GM21576 (cell line): ENCODE measurements around the gene GAST.
"Not testable (repeated sequence)": the region's sequence is repeated elsewhere in the genome, so short reads cannot be mapped to it uniquely, and the experiment has no call there.

Experiments used
- ATAC-seq: cut with Tn5 transposase; IDR thresholded peaks from one replicate; pipeline ENCODE4 v1.9.1; 2021; ENCODE audit warnings: mild to moderate bottlenecking, moderate library complexity; ENCODE audit not compliant: unreplicated experiment

The GAST gene, protein sequence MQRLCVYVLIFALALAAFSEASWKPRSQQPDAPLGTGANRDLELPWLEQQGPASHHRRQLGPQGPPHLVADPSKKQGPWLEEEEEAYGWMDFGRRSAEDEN

DNA sequence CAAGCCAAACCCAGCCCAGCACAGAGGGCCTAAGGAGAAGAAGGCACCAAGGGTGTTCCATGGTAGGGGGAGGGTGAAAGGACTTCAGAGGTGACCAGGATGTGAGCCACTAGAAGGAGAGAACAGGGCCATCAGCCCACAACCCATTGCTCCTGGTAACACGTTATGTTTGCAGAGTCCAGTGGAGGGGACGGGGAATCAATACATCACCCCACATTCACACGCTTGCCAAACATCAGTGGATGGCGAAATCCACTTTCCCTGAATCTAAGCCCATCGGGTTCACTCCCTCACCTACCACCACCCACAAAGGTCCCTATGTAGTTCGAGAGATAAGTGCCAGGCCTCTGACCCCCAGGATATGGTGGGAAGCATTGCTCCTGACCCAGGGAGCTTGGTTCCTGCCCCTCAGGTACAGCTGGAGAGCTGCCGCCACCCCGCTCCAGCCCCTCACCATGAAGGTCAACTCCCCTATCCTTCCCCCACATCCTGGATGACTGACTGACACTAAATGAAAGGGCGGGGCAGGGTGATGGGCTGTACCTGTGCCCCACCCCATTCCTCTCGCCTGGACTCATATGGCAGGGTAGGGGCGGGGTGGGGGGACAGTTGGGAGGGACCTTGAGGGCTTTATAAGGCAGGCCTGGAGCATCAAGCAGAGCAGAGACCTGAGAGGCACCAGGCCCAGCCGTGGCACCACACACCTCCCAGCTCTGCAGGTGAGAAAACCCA, at the start of gene GAST:
TSS of gene GAST (plus strand) at position 663 of the 732 bp plus-strand sequence. CDS start 3,106 bp downstream, outside the sequence.
- no peak for ATAC-seq

DNA sequence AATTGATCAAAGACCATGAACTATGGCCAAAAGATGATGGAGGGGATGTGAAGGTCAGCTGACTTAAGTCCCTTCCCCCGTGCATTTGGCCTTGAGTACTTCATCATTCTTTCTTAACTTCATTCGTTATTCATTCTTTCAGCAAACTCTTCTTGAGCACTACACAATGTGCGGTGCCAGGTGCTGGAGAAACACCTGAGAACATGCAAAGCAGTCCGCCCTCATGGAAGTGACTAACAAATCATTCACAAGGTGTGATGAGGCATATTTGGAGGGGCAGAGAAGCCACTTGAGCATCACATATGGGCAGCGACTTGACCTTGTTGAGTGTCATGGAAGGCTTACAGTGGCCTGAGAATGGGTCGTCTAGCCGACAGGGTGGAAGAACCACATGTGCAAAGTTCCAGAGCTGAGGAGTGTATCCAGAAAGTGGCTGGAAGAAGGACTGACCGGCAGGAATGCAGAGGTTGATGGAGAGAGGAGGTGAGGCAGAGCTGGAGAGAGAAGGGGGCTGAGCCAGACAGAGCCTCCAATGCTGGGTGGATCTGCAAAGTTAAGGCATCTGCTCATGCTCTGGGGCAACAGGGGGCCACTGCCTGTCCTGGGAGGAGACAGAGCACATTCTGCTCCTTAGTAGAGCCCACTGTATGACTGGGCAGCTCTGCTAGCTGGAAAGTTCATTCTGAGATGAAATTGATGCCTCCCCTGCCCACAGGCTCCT, 48.5 kb upstream of the GAST start:
- no peak for ATAC-seq

DNA sequence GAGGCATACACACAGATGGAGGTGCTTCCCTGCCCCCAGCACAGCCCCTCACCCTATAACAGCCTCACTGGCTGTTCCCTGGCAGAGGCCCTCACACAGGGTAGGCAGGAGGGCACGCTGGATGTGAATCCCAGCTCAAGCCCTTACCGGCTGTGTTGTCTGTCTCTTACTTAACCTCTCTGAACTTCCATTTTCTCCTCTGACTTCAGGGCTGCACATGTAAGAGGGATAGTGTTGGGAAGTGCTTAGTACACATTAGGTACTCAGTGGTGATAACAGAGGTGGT, 48.0 kb upstream of the GAST start:
- no peak for ATAC-seq

DNA sequence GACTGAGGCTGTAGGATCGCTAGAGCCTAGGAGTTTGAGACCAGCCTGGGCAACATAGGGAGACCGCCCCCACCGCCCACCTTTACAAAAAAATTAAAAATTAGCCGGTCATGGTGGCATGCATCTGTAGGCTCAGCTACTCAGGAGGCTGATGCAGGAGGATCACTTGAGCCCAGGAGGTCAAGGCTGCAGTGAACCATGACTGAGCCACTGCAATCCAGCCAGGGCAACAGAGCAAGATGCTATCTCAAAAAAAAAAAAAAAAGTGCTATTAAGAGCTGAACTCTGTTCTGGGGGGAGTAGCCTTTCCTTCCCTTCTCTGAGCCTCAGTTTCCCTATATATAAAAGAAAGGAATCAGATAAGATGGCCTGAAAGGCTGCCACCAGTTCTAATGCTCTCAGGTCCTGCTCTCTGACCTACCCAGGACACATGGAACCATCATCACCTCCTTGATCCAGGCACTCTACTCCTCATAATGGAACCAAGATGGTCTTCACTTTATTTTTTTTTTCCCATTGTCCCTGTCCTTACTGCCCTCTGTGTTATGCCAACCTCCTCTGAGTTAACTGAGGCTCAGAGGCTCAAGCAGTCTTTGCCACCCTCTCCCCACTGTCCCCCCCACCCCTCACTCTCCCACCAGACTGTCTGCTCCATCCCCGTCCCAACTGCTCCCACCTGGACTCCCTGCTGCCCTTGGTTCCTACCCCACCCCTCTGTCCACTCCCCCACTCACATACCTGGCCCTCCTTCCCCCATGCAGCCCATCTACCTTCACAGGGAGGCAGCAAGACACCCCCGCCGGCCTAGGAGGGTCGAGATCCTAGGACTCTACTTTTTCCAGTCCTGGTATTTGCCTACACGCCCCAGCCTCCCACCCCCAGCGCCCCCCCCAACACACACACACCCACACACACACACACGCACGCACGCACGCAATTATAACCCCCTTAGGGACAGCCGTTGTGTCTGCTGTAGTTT, 47.3 kb upstream of the GAST start:
- ATAC-seq: no peak

DNA sequence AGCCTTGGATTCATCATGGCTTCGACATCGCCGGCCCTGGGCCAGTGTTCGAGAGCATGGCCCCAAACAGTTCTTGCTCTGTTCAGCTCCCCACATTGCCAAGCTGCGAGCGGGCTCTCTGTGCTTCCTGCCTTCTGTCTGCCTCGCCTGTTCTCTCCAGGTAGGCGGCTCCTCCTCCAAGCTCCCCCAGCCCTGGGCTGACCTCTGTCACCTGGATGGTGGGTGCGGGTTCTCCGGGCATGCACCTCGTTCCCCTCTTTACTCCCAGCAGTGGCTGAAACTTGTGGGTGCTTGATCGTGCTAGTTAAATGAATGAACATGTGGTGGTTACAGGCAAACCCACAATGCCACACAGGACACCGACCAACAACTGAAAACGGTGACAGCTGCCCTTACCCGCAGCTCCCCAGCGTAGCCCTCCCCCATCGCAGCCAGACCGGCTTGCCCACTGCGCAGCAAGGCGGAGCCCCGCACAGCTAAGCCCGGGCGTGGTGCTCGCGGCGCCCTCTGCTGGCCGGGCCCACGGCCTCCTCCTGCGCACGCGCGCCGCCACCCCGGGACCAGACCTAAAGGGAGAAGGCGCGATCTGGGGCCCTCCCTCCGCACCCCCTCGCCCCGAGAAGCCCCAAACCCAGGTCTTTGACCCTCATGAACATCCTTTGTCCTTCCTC, 46.4 kb upstream of the GAST start:
- peak; percentile 64 for ATAC-seq

DNA sequence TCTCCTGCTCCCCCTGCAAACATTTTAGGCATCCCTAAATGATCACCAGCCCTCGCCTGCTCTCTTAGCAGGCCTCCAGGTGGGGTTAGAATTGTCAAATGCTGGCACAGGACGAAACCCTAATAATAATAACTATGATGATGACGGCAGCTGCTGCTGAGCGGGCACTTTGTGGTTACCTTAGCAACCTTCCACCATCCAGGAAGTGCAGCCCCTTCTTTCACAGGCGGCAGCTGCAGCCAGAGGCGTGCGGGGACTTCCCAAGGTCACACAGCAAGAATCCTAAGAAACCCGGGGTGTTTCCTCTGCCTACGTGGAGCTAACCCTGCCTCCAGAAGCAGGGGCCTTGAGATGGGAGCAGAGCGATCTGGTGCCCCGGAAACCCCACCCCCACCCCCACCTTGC, 45.9 kb upstream of the GAST start:
- peak; percentile 34 for ATAC-seq

DNA sequence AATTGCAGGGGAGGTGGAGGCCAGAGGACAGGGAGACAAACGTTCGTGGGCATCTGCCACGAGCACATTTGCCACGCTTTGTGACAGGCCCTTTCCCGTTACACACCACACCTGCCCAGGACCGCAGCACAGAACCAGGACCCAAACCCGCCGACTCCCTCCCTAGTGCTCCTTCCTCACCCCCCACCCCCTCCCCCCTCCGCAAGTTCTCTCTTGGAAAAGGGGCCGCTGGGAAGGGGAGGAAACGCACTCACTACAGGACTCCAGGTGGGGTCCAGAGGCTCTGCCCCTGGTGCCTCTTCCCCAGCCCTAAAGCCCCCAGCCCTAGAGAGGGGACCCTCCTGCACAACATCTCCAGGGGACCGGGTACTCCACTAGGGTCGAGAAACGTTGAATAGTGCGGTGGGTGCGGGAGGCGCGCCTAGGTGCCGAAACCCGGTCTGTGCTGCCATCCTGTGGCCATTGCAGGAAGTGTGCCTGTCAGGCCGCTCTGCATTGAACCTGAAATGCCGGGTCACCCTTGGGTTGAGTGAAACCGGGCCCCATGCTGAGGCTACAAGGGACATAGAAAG, 45.3 kb upstream of the GAST start:
- peak; percentile 46 for ATAC-seq

DNA sequence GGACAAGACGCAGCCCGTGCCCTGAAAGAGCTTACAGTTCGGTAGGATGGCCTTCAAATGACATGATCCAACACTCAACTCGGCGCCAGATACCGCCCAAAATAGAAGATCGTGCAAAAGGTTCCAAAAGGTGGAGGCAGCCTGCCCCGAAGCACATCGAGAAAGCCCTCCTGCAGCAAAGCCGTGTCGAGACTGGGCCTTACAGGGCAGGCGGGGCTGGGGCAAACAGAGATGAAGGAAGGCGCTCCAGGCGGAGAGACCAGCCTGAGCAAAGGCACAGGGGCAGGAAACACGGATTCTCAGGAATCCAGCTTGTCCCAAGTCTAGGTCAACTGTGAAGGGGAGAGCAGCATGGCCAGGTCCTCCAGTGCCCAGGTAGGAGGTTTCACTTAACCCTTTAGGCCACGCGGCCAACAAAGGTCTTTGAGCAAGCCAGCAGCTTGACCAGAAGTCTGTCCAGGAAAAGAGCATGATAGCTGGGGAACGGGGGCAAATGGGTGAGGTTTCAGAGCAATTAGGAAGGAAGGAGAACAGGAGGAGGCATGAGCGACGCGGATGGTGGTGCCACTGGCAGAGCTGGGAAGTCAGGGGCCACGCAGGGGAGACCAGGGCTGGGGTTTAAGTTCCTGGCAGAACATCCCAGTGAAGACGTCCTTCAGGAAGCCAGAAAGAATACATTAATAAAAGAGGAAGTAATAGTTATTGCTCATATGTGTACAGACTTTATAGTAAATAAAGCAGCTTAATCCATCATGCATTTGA, 44.7 kb upstream of the GAST start:
- no peak for ATAC-seq

DNA sequence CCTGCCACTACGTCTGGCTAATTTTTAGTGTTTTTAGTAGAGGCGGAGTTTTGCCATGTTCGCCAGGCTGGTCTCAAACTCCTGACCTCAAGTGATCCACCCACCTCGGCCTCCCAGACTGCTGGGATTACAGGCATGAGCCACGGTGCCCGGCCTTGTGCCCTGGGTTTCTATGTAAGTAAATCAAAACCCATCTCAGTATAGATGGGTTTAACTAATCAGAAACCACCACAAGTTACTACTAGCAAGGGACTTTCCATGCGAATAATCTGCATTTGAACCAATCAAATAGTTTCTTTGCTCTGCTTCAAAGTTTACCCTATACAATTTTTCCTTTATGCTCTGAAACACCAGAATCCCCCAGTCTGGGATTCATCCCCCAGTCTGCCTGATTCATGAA, 40.0 kb upstream of the GAST start:
- ATAC-seq: no peak

DNA sequence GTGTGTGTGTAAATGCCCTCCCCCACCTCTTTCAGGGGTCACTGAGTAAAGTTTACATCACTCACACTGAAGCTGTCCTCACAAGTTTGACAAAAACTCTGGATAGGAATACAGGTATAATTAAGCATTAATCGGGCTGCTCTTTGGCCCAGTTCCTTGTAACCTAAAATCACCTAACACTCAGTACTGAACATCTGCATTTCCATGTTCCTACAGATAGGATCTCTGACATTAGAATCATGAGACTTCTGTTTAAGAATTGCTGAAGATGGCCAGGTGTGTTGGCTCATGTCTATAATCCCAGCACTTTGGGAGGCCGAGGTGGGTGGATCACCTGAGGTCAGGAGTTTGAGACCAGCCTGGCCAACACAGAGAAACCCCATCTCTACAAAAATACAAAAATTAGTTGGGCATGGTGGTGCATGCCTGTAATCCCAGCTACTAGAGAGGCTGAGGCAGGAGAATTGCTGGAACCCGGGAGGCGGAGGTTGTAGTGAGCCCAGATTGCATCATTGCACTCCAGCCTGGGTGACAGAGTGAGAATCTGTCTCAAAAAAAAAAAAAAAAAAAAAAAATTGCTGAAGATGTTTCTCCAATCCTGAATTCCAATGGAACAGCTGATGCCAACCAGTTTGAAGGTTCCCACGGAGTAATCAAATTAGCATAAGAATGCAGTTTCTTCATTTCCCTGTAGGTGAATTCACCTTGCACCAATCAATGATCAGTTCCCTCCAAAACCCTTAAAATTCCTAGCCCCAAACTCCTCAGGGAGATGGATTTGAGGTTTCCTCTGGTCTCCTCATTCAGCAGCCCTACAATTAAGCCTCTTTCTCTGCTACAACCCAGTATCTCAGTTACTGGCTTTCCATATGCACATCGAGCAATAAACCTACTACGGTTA, 36.7 kb upstream of the GAST start:
- ATAC-seq: not testable (repeated sequence)

DNA sequence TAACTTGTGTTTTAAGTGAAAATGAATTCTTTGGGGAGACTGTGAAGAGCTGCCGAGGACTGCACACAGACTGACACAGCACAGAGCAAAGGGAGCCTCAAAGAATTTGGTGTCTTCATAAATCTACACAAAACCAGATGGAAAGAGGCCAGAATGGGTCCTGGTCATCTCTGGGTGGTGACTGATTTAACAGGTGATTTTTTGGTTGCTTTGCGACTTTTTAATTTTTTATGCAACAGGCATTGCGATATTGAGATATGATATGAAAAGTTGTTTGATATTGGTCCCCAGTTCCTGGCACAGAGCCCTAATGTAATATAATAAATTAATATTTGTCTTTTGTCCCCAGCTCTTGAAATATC, 36.1 kb upstream of the GAST start:
- no peak for ATAC-seq

DNA sequence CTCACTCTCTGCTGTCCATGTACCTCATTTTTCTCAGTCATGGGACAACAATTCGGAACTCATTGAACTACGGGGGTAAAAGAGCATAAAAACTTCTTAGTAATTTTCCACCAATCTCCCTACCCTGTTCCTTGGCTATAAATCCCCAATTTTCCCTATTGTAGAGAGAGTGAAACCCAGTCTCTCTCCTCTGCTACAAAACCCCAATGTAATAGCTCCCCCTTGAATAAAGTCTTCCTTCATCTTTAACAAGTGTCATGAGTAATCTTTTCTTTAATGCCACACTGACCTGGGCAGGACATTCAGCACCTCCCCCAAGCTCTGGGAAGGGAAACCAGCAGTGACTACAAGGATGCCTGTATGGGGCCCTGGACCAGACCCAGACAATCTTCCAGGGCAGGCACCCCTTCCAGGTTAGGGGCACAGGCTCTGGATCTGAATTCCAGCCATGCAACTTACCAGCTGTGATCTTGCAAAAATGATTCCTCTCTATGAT, 33.7 kb upstream of the GAST start:
- ATAC-seq: no peak

DNA sequence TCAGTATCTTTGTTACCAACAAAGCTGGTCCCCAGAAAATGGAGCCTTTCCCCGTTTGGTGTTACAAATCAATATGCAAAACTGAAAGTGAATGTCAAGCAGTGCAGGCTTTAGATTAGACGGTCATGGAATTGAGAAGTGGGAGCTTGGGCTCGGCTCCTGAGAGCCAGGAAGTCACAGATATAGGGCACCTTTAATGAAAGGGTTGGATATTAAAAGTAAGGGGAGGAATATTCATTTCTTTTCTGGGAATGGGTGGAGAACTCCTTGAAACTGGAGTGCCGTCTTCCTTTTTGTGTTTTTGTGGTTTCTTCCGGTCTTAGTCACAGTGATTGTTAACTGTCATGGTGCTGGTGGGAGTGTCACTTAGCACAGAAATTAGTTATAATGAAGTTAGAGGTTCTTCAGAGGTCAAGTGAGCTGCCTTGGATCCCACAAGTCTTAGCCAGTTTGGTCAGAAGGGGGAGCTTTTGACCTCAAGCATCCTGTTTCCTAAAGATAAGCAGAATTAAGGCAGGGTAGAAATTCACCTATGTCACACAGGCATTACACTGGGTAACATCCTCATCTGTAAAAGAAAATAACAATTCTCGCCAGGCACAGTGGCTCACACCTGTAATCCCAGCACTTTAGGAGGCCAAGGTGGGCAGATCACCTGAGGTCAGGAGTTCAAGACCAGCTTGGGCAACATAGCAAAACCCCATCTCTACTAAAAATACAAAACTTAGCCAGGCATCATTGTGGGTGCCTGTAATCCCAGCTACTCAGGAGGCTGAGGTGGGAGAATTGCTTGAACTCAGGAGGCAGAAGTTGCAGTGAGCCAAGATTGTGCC, 33.0 kb upstream of the GAST start:
- no peak for ATAC-seq

DNA sequence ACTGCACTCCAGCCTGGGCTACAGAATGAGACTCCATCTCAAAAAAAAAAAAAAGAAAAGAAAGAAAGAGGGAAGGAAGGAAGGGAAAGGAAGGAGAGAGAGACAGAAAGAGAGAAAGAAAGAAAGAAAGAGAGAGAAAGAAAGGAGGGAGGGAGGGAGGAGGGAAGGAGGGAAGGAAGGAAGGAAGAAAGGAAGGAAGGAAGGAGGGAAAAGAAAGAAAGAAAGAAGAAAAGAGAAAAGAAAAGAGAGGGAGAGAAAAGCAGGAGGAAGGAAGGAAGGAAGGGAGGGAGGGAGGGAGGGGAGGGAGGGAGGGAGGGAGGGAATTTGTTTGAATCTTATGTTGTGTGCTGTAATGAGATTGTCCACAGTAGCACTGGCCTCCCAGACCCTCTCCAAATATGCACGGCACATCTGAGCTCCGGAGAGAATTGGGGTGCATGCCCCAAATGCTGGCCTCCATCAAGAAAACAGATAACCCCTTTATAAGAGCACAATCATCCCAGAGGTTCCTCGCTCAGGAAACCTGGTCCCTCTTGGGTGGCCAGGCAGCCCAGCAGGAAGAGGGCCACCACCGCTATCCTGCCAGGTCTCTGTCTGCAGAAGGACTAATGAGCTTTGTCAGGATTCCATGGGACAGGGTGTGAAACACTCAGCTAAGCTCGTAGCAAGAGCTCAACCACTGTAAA, 32.2 kb upstream of the GAST start:
- no peak for ATAC-seq

DNA sequence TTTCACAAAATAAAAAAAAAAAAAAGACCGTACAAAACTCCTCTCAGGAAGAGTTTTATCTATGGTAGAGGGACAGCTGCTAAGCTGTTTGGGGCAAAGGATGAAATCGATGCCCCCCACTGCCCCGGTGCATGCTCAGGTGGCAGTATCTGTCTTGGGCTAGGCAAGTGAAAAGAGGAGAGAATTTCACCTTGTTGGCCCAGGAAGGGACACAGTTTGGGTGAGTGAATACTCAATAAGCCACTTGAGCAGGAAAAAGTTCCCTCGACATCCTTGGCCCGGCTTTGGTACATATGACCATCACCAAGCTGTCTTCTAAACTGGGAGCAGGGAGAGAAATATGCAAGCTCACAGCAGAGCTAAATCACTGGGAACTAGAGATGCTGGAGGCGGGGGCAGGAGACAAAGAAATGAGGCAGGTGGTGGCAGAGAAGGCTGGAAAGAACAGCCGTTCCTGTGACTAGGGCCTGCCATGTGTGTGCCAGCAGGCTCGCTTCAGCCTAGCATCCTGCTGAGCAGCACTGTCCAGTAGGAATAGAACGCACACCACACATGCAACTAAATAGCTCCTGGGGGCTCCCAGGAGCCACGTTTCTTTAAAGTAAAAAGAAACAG, 31.6 kb upstream of the GAST start:
- no peak for ATAC-seq

DNA sequence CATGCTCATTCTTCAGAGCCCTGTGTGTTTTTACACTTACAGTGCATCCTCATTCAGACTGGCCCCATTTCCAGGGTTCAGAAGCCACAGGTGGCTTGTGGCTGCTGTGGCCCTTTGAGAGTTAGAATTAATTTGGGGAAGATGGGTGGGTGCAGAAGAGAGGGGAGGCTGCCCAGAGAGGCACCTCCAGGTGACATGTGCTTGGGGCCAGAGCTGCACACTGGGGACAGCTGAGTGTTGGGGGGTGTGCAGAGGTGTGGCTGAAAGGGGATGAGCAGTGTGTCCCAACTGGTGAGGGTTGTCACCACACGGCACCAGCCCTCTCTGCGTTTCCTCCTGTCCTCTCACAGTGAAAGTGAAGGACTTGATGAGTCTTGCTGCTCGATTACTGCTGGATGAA, 30.4 kb upstream of the GAST start:
- no peak for ATAC-seq

DNA sequence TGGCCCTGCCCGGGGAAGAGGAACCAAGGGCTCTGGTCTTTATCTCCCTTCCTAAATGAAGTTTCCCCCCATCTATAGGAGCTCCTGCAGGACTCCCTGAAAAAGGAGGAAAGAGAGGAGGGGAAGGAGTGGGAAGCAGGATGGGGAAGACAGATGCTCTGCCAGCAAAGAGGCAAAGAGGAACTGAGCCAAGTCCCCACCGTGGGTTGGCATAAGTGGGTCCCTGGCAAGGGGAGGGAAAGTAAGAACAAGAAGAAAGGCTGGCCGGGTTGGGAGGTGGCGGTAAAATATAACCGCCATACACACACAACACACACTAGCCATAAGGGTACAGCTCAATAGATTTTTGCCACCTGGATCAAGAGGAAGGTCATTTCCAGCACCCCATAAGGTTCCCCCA, 29.5 kb upstream of the GAST start:
- no peak for ATAC-seq
